Activated naive CD8-positive, alpha-beta T cell treated with anti-CD3 and anti-CD28 coated beads, Interleukin-2, amount 50 U/mL, for 16 hours (primary cell): ENCODE results near the gene IPO5.

Experiments used
- DNase-seq: peaks from one replicate; pipeline ENCODE4 v3.0.0-alpha.2; 2020; ENCODE audit warnings: low read depth, low spot score

IPO5 gene

GRCh38 chr13:98056839-98057410 lies 103.5 kb downstream of the IPO5 start:
- DNase-seq: no peak

- no peak for DNase-seq
Observed at GRCh38 chr13:98059276-98059675, 105.8 kb downstream of the IPO5 start.

GRCh38 chr13:98060282-98060681 lies 106.8 kb downstream of the IPO5 start:
- no peak for DNase-seq

- no peak for DNase-seq
Observed at GRCh38 chr13:98065468-98065867, 112.0 kb downstream of the IPO5 start.

GRCh38 chr13:98066636-98067035 lies 113.2 kb downstream of the IPO5 start:
- DNase-seq: no peak

- DNase-seq: no peak
Observed at GRCh38 chr13:98068521-98068920, 115.0 kb downstream of the IPO5 start.

- DNase-seq: no peak
Observed at GRCh38 chr13:98069985-98070384, 116.5 kb downstream of the IPO5 start.

GRCh38 chr13:98071316-98071715 lies 117.8 kb downstream of the IPO5 start:
- DNase-seq: no peak

GRCh38 chr13:98072476-98072875 lies 119.0 kb downstream of the IPO5 start:
- DNase-seq: no peak
